Measurements from ENCODE around the gene ACIN1. TPM values are rescaled to one million over a fixed set of nuclear protein-coding genes. Genes with fewer than 3 reads are reported as not detected.

Gene ACIN1
- total and polyA plus RNA-seq, 2 of the 13 experiments (the other 11 are each of a cell fraction or from before 2014, with no cell fraction given): 165 to 183 TPM

- no peak for TF ChIP-seq DZIP1 (CRISPR knock-in tag; IDR thresholded peaks at IDR 0.05)
- peak in 1 of 2 experiments; percentile 38; a peak in 1 of 4 replicates for TF ChIP-seq EP300 (IDR thresholded peaks at IDR 0.05; ENCODE audit: low read depth in 2 of 2, low read length in 2 of 2)
- TF ChIP-seq EP300 (CRISPR knock-in tag; IDR thresholded peaks at IDR 0.05; ENCODE audit: borderline replicate concordance): peak; percentile 42; the same call in 1 of the 2 replicates
- no peak for TF ChIP-seq ZNF75D (CRISPR knock-in tag; IDR thresholded peaks at IDR 0.05; ENCODE audit: borderline replicate concordance)
- TF ChIP-seq GABPA (IDR thresholded peaks at IDR 0.05; ENCODE audit: low read depth, low read length): no peak
- no peak for TF ChIP-seq GABPA (CRISPR knock-in tag; IDR thresholded peaks at IDR 0.05; ENCODE audit: low read depth)
- no peak for TF ChIP-seq MED13 (CRISPR knock-in tag; IDR thresholded peaks at IDR 0.05)
- no peak for TF ChIP-seq JDP2 (CRISPR knock-in tag; IDR thresholded peaks at IDR 0.05; ENCODE audit: borderline replicate concordance)
- TF ChIP-seq SSRP1 (CRISPR knock-in tag; IDR thresholded peaks at IDR 0.05): no peak
- TF ChIP-seq BCL6 (CRISPR knock-in tag; IDR thresholded peaks at IDR 0.05): no peak; the same call in 1 of the 2 replicates
- no peak for TF ChIP-seq HOXA9 (CRISPR knock-in tag; IDR thresholded peaks at IDR 0.05; ENCODE audit: borderline replicate concordance)
- TF ChIP-seq ZNF556 (CRISPR knock-in tag; IDR thresholded peaks at IDR 0.05; ENCODE audit: borderline replicate concordance): peak; percentile 62; the same call in 1 of the 2 replicates
- no peak for TF ChIP-seq DNMT1 (CRISPR knock-in tag; IDR thresholded peaks at IDR 0.05)
- TF ChIP-seq MAFF (IDR thresholded peaks at IDR 0.05; ENCODE audit: low read depth, low read length): no peak
- peak; percentile 75; the same call in 1 of the 2 replicates for TF ChIP-seq RFXAP (CRISPR knock-in tag; IDR thresholded peaks at IDR 0.05; ENCODE audit: borderline replicate concordance)
- TF ChIP-seq NFKBIZ (CRISPR knock-in tag; IDR thresholded peaks at IDR 0.05): no peak
- no peak for TF ChIP-seq ZBTB49 (CRISPR knock-in tag; IDR thresholded peaks at IDR 0.05; ENCODE audit: borderline replicate concordance)
- peak; percentile 43 for TF ChIP-seq RFXANK (CRISPR knock-in tag; IDR thresholded peaks at IDR 0.05)
- no peak for TF ChIP-seq HNRNPL (IDR thresholded peaks at IDR 0.05; ENCODE audit: low read depth, low read length)
- TF ChIP-seq ZNF225 (CRISPR knock-in tag; IDR thresholded peaks at IDR 0.05): no peak
- no peak for TF ChIP-seq ZNF749 (CRISPR knock-in tag; IDR thresholded peaks at IDR 0.05; ENCODE audit: borderline replicate concordance)
- no peak for TF ChIP-seq SOX13 (IDR thresholded peaks at IDR 0.05)
- TF ChIP-seq SOX13 (CRISPR knock-in tag; conservative IDR thresholded peaks at IDR 0.05 in 1 of 2, IDR thresholded peaks at IDR 0.05 in 1 of 2): peak in 1 of 2 experiments; percentile 29; a peak in 3 of 4 replicates
- TF ChIP-seq ZZZ3 (CRISPR knock-in tag; IDR thresholded peaks at IDR 0.05; ENCODE audit: borderline replicate concordance): no peak
Measured at GRCh38 chr14:23009939-23010726, 84.8 kb downstream of the ACIN1 start, which contains the start of gene C14orf93 (continued).

Data from HepG2 (cell line).